Measurements from ENCODE around the gene ARGLU1.

DNA sequence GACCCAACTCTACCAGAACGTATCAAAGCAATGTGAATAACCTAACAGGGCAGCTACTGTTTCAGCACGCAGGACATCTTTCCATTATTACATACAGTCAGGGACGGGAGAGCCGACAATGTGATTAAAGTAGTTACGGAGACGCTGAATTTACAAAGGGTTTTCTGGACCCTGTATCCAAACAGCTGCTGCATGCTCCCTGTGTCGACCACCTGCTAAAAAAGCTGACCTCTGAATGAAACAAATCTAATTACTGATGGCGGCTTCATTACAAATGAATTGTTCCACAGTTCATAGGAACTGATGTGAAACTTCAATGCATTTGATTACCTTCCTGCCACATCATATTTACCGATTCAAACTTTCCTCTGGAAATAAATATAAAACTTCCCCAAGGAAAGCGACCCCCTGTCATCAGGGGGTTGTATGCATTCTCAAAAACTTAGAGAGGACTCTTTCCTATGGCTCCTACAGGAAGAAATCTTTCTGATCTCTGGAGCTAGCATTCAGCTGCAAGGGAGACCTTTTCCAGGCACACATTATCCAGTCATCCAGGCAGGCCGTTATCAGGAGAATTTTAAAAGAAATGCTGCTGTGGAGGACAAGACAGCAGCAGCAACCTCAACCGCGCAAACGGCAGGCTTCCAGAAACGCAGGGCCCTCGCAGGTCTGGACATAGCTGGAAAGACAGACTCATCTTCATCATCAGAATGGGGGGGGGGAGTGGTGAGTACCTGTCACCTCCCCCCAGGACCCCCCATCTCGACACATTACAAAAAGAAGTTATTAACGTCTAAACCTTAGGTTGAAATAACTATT, 35.6 kb downstream of the ARGLU1 start:
- TF ChIP-seq, protein P1, sequence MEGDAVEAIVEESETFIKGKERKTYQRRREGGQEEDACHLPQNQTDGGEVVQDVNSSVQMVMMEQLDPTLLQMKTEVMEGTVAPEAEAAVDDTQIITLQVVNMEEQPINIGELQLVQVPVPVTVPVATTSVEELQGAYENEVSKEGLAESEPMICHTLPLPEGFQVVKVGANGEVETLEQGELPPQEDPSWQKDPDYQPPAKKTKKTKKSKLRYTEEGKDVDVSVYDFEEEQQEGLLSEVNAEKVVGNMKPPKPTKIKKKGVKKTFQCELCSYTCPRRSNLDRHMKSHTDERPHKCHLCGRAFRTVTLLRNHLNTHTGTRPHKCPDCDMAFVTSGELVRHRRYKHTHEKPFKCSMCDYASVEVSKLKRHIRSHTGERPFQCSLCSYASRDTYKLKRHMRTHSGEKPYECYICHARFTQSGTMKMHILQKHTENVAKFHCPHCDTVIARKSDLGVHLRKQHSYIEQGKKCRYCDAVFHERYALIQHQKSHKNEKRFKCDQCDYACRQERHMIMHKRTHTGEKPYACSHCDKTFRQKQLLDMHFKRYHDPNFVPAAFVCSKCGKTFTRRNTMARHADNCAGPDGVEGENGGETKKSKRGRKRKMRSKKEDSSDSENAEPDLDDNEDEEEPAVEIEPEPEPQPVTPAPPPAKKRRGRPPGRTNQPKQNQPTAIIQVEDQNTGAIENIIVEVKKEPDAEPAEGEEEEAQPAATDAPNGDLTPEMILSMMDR (IDR thresholded peaks at IDR 0.05; ENCODE audit: poor library complexity), result no peak
- no peak for TF ChIP-seq EZH2 (IDR thresholded peaks at IDR 0.05; ENCODE audit: borderline replicate concordance)

All from hepatocyte (in vitro differentiated cells).